SKM-1 (cell line): Measurements from ENCODE around the gene UBIAD1.
"Not testable (repeated sequence)": the region's sequence is repeated elsewhere in the genome, so short reads cannot be mapped to it uniquely, and the experiment has no call there.

Experiments
- DNase-seq: peaks from one replicate; lab custom pipeline; 2025; ENCODE audit not compliant: unreplicated experiment; lab: John Stamatoyannopoulos, UW

Gene UBIAD1

DNA sequence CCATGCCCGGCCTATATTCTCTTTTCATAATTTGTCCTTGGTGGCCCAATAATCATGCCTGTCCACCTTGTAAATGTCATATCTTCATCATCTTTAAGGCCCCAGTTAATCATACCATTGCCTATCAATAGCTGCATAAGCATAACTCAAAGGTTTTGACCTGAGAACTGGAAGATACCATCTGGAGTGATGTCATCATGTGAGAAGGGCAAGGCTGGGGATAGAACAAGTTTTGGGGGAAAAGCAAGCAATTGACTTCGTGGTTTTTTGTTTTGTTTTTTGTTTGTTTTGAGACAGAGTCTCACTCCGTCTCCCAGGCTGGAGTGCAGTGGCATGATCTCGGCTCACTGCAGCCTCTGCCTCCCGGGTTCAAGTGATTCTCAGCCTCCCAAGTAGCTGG is 6.2 kb downstream of the UBIAD1 start:
- no peak for DNase-seq

DNA sequence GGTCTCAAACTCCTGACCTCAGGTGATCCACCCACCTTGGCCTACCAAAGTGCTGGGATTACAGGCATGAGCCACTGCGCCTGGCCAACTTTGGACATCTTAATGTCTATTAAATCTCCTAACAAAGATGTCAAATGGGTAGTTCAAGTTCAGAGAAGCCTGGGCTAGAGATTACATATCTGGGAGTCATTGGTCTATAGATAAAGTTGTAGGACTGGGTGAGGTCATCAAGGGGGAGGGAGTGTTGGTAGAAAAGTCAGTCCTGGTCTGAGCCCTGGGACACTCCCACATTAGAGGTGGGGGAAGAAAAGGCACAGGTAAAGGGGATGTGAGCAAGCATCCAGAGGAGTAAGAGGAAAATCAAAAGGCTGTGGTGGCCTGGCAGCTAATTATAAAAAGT is 6.6 kb downstream of the UBIAD1 start:
- no peak for DNase-seq

DNA sequence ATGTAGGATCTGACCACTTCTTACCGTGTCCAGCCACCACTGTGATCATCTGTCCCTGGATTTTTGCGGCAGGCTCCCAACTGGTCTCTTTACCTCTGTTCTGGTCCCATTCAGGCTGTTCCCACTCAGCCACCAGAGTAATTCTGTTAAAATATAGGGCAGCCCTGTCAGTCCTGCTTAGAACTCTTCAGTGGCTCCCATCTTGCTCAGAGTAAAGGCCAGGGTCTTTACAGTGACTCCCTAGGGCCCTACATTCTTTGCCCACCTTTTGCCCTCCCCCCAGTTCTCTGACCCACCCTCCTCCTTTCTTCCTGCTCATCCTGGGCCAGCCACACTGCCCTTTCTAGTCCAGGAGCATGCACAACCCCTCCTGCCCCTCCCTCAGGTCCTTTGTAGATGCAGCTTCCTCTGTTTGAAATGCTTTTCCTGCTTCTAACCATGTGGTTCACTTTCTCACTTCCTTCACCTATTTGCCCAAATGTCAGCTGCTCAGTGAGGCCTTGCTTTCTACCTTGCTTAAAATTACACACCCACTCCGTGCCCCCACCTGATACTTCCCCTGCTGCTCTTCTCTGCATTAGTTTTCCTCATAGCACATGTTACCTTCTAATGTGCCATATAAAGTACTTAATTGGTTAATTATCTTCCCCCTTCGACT is 7.8 kb downstream of the UBIAD1 start:
- no peak for DNase-seq

DNA sequence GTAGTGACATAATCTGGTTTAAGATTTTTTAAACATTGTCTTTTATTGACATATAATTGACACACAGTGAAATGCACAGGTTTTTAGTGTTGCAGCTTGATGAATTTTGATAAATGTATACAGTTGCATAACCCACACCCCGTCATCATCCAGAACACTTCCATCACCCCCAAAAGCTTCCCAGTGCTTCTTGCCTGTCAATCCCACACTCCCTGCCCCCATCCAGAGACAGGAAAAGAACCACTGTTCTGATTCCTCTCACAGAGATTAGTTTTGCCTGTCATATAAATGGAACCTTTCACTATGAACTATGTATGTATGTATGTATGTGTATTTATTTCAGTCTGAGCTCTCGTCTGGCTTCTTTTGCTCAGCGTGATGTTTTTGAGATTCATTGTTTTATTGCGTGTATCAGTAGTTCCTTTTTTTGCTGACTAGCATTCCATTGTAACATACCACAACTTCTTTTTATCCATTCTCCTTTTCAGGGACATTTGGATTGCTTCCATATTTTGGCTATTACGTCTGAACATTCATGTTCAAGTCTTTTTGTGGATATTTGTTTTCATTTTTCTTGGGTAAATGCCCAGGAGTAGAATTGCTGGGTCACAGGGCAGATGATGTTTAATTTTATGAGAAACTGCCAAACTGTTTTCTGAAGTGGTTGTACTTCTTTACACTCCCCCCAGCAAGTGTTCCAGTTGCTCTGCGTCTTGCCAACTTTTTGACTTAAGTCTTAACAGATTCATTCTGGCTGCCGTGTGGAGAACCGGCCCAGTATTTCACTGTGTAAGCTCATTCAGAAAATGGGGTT is 8.7 kb downstream of the UBIAD1 start:
- no peak for DNase-seq

DNA sequence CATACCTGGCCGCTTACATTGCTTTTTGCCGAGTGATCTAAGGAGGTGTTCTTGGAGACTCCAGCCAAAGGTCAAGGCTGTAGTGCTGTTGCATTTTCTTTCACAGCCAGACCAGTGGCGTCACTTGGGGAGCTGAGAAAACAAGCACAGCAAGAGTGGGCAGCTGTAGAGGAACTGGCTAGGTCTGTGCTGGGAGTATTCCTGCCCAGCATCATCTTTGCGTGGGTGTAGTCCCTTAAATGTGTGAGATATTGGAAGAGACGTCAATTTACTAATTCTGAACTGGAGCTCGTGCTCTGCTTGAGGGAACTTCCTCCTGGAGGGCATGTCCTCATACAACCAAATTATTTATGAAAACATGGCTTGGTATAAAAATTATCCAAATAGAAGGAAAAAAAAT is 10.2 kb downstream of the UBIAD1 start:
- DNase-seq: no peak

DNA sequence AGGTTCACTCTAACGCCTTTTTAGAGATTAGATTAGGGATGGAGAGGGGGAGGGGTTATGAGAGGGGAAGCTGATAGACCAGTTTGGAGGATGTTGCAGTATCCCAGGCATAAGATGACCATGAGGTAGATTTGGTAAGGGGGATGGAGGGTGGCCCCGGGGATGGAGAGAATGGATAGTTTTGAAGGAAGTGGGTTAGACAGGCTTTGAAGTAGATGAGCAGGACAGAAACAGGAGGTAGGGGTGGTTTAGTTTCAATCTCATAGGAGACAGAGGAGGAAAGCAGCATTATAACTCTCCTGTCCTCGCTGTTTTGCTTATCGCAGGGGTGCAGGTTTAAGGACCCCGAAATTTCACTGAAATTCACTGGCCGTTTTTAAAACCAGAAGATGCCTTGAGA is 11.8 kb downstream of the UBIAD1 start:
- no peak for DNase-seq

DNA sequence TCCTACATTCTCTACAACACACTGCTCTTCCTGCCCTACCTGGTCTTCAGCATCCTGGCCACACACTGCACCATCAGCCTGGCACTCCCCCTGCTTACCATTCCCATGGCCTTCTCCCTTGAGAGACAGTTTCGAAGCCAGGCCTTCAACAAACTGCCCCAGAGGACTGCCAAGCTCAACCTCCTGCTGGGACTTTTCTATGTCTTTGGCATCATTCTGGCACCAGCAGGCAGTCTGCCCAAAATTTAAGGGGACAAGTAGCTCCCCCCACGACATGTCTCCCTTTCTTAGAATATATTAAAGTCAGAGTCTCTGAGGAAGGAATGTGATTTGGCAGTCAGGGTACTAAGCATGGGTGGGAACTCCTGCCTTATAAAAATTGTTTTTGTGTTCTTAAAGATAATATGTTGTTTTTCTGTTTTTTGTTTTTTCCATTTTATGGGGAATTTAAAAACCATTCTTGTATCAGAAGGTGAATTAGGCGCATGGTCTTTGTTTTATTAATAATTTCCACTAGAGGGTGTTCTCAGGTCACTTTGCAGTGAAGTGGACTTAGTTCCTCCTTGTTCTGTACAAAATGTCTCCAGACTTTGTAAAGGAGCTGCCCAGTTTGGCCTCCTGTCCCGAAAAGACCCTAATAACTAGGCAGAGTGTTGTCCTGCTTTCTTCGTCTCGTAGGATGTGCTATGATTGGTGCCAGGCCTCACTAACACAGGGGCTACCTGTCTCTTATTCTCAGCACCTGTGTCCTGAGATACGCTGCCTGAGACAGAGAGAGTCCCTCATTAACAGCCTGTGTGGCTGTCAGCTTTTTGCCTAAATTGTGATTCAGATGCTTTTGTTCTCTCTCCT is 13.1 kb downstream of the UBIAD1 start:
- DNase-seq: no peak

DNA sequence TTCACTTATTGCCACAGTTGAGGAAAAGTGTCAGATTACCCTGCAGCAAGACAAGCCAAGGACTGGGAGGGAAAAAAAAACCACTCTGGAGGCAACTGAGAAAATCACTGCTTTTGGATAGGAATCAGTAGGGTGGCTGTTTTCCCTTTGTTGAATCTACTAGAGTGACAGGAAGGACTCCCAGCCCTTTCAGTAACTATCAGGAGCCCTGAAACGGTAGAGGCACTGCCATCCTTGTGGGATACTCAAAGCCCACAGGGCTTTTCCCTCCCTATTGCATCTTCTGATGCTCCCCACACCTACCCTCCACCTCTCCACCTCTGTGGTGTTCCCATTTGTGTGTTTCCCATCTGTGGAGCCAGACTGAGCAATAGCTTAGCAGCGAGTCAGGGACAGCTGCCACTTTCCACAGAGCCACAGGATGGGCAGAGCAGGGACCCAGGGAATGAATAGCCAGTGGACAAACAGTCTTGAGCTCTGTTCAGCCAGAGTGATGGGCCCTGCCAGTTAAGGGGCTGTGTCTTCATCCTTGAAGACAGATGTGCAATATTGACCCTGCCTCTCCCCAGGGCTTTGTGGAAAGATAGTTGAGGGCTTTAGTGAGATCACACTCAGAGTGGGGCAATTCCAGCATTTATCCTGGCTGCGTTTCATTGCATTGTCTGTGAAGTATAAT is 13.9 kb downstream of the UBIAD1 start:
- no peak for DNase-seq

DNA sequence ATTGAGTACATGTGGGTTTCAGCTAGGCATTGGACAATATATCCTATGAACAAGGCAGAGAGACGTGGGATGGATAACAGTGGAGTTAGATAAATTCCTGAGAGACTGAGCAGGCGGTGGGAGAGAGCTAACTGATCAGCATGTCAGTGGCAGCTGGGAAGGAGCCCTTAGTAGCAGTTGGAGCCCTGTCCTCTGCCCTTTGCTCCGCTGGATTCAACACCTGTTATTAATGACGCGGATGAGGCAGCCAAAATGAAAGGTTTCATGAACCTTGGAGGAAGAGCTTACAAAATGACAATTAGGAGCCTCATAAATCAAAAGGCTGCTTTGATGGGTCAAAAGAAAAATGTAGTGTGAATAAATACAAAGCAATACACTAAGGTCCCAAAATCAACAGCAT is 16.1 kb downstream of the UBIAD1 start:
- DNase-seq: no peak

DNA sequence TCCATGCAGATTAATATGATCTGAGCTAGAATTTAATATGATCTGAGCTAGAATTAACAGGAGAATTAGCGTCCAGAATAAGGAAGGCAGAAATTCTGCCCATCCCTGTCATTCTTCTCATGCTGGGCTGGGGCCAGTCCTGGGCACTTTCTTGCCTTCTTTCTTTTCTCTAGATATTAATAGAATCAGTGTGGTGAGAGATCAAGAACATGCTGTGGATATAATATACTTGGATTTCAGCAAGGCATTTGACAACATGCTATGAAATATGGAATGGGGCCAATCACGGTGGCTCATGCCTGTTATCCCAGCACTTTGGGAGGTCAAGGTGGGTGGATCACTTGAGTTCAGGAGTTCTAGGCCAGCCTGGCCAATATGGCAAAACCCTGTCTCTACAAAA is 18.1 kb downstream of the UBIAD1 start:
- DNase-seq: no peak

DNA sequence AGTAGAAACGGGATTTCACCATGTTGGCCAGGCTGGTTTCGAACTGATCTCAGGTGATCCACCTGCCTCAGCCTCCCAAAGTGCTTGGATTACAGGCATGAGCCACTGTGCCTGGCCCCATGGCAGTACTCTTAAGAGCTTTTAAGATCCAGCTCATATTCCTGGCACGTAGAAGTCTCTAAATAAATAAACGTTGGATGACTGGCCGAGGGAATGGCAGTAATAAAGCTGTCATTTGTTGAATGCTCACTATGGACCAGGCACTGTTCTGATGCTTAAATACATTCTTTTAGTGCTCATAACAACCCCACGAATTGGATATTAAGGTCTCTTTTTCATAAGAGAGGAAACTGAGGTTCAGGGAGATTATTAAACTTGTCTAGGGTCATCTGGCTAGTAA is 20.9 kb downstream of the UBIAD1 start:
- DNase-seq: no peak

DNA sequence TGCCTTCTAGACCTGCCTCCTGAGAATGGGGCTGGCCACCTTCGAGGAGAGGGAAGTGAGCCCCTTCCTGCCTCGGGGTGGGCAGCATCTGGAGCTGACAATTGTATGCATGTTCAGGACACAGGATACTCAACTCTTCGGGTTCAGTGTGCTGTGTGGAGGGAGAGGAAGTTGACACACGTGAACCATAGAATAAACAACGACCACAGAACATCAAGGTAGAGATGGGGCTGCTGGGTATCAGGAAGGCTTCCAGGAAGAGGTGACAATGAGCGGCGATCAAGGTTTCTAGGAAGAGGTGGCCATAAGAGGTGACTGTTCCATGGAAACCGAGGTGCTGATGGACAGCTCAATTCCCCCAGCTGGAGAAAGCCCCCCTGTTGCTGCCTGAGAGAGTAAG is 22.0 kb downstream of the UBIAD1 start:
- DNase-seq: no peak

DNA sequence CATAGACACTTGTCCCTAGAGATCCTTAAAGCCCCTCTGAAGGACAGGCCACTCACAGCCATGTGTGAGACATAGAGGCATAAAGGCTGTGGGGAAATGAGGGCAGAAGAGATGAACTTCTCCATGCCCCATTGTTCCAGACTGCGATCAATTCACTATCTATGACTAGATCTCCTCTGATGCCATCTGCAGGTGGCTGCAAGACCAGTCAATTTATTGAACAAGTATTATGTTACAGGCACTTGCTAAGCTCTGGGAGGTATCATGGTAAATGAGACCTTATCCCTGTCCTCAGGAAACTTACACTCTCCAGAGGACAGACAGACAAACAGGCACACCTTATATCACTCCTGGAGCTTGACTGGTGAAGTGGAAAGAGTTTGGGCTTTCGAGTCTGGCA is 22.9 kb downstream of the UBIAD1 start:
- no peak for DNase-seq

DNA sequence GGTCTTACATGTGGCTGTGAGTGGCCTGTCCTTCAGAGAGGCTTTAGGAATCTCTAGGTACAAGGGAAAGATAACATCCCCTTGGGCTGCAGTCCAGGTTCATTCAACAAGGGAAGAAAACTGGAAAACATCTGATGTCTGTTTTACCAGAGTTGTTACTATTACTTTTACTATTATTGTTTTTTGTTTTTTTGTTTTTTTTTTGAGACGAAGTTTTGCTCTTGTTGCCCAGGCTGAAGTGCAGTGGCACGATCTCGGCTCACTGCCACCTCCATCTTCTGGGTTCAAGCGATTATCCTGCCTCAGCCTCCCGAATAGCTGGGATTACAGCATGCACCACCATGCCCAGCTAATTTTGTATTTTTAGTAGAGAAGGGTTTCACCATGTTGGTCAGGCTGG is 24.8 kb downstream of the UBIAD1 start:
- not testable (repeated sequence) for DNase-seq

DNA sequence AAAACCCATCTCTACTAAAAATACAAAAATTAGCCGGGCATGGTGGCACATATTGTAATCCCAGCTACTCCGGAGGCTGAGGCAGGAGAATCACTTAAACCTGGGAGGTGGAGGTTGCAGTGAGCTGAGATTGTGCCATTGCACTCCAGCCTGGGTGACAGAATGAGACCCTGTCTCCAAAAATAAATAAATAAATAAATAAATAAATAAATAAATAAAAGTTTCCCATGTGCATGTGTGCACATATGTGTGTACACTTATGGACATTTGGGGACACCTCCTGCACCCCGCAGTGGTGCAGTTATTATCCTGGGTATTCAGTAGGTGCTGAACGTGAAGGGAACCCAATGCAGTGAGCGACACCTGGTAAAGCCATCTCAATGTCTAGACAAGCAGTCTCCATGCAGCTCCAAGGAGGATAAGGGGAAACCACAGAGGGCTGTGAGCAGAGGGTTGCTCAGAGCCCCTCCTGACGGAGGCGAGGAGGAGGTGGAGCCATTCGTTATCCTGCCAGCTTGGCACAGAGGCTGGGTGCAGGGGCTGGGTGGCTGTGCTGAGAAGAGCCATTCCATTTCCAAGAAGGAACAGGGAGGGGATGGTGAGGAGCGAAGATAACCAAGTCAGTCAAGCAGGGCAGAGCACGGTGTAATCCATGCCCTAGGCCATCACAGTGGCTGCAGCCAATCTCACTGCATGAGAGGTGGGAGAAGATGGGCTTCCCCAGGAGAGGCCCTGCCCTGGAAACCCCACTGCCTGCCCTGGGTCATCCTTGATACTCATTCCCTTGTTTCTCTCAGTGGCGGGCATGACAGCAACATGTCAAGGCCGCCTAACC is 25.6 kb downstream of the UBIAD1 start:
- DNase-seq: no peak

DNA sequence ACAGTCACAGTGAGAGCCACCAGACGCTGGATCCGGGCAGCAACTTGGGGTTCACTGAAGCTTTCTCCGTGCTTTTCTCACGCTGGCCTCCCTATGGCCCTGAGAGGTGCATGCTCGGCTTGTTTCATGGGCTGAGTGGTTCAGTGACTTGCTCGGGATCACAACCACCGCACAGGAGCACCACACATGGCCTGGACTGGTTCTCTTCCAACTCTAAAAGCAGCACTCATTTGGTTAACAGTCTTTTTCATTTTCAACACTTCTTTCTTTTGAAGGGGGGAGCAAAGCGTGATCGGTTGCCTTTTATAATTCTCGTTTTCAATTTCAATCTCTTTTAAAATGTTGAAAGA is 26.2 kb downstream of the UBIAD1 start:
- DNase-seq: no peak

DNA sequence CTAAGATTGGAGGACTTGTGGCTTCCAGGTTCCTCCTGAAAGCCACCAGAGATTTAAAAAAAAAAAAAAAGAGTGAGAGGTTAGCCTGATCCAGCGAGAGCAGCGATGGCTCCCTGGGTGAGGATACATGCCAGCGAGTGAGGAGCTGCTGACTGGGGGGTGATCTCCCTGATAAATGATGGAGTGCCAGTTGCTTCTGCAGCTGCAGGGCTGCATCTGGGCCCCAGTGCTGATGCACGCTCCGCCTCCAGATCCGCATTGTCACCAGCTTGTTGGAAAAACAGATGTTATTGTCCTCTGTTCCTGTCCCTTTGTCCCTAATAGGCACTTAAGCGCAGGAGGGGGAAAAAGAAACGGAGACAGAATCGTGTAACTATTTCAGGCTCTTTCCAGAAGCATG is 28.6 kb downstream of the UBIAD1 start:
- DNase-seq: no peak

DNA sequence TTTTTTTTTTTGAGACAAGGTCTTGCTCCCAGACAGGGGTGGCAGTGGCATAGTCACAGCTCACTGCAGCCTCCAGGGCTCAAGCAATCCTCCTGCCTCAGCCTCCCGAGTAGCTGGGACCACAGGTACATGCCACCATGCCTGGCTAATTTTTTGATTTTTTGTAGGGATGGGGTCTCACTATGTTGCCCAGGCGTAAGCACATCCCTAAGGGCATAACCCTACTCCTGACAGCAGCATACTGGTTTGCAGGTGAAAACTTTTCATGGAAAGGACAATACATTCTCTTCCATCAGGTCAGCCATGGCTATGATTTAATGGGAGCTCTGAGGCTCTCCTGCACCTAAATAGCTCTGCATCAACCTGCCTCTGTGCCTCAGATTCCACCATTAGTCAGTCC is 29.4 kb downstream of the UBIAD1 start:
- DNase-seq: no peak

DNA sequence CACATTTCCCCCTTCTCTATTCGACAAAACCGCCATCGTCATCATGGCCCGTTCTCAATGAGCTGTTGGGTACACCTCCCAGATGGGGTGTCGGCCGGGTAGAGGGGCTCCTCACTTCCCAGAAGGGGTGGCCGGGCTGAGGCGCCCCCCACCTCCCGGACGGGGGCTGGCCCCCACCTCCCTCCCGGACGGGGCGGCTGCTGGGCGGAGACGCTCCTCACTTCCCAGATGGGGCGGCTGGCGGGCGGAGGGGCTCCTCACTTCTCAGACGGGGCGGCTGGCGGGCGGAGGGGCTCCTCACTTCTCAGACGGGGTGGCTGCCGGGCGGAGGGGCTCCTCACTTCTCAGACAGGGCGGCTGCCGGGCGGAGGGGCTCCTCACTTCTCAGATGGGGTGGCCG is 32.5 kb downstream of the UBIAD1 start:
- DNase-seq: not testable (repeated sequence)

DNA sequence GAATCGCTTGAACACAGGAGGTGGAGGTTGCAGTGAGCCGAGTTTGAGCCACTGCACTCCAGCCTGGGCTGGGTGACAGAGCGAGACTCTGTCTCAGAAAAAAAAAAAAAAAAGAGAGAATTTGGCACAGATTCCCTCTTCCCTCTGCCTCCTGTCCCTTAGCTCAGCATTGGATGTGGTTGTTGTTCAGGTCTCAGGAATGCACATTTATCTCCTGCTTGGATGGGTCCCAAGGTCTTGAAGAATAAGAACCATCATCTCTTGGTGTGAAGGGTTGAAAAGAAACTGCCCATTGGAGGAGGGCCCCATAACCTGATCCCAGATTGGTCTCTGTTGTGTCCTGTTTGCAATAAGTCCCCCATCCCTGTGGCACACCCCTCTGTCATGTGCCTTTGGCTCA is 34.9 kb downstream of the UBIAD1 start:
- no peak for DNase-seq
